ENCODE measurements around the gene CC2D2B.
"Not testable (repeated sequence)": the region's sequence is repeated elsewhere in the genome, so short reads cannot be mapped to it uniquely, and the experiment has no call there.

The CC2D2B gene

GRCh38 chr10:95877881-95878280, 29.9 kb upstream of the CC2D2B start:
- Mint-ChIP-seq H3K9me3 (peaks cover 8% of the 10 kb centered on the region), H3K4me1 (peaks cover 21% of the 10 kb centered on the region), H3K27ac (no peak overlapping the region), H3K27me3 (no peaks in the 10 kb centered on the region), H3K4me3 (no peak overlapping the region), H3K36me3 (peaks cover 49% of the 10 kb centered on the region)
- ATAC-seq = peak; percentile 60

- peak; percentile 16 for ATAC-seq
- H3K27me3 Mint-ChIP-seq = no peaks in the 10 kb centered on the region
- H3K4me1 Mint-ChIP-seq = peaks cover 12% of the 10 kb centered on the region
- H3K27ac Mint-ChIP-seq = no peak overlapping the region
- no peaks in the 10 kb centered on the region for H3K9me3 Mint-ChIP-seq
- H3K4me3 Mint-ChIP-seq = no peak overlapping the region
- H3K36me3 Mint-ChIP-seq = peaks cover 21% of the 10 kb centered on the region
These were observed 27.1 kb upstream of the CC2D2B start for GRCh38 chr10:95880704-95881103.

- Mint-ChIP-seq H3K27me3 (no peaks in the 10 kb centered on the region), H3K4me3 (no peak overlapping the region), H3K27ac (no peak overlapping the region), H3K4me1 (peaks cover 12% of the 10 kb centered on the region), H3K9me3 (no peaks in the 10 kb centered on the region), H3K36me3 (peaks cover 17% of the 10 kb centered on the region)
- no peak for ATAC-seq
These were observed 26.5 kb upstream of the CC2D2B start for GRCh38 chr10:95881316-95881715.

- ATAC-seq = no peak
- no peak overlapping the region for H3K4me3 Mint-ChIP-seq
- H3K27ac Mint-ChIP-seq = no peak overlapping the region
- H3K36me3 Mint-ChIP-seq = peaks cover 53% of the 10 kb centered on the region
- no peaks in the 10 kb centered on the region for H3K9me3 Mint-ChIP-seq
- H3K4me1 Mint-ChIP-seq = no peaks in the 10 kb centered on the region
- no peaks in the 10 kb centered on the region for H3K27me3 Mint-ChIP-seq
These were observed 17.9 kb upstream of the CC2D2B start for GRCh38 chr10:95889830-95890229.

GRCh38 chr10:95896071-95896850, 11.5 kb upstream of the CC2D2B start:
- H3K4me3 Mint-ChIP-seq = no peak overlapping the region
- peaks cover 14% of the 10 kb centered on the region for H3K4me1 Mint-ChIP-seq
- H3K27ac Mint-ChIP-seq = peak overlapping the region; percentile 83
- H3K27me3 Mint-ChIP-seq = no peaks in the 10 kb centered on the region
- ATAC-seq = no peak
- peaks cover 64% of the 10 kb centered on the region for H3K36me3 Mint-ChIP-seq
- no peaks in the 10 kb centered on the region for H3K9me3 Mint-ChIP-seq

GRCh38 chr10:95905897-95906580, 1.7 kb upstream of the CC2D2B start:
- not testable (repeated sequence) for H3K9me3 Mint-ChIP-seq, H3K36me3 Mint-ChIP-seq, H3K27me3 Mint-ChIP-seq, ATAC-seq, H3K27ac Mint-ChIP-seq
- peaks cover 14% of the 10 kb centered on the region for H3K4me1 Mint-ChIP-seq
- H3K4me3 Mint-ChIP-seq = peak overlapping the region; percentile 13

GRCh38 chr10:95906677-95907455, 909 bp upstream of the CC2D2B start:
- peak overlapping the region; percentile 94 for H3K27ac Mint-ChIP-seq
- peak overlapping the region; percentile 98 for H3K4me3 Mint-ChIP-seq
- H3K27me3 Mint-ChIP-seq = no peaks in the 10 kb centered on the region
- H3K9me3 Mint-ChIP-seq = peaks cover 2% of the 10 kb centered on the region
- peak; percentile 46 for ATAC-seq
- peaks cover 14% of the 10 kb centered on the region for H3K4me1 Mint-ChIP-seq
- H3K36me3 Mint-ChIP-seq = peaks cover 4% of the 10 kb centered on the region

- Mint-ChIP-seq H3K27ac (no peak overlapping the region), H3K9me3 (peaks cover 2% of the 10 kb centered on the region), H3K4me1 (peaks cover 14% of the 10 kb centered on the region), H3K4me3 (no peak overlapping the region), H3K36me3 (peaks cover 4% of the 10 kb centered on the region), H3K27me3 (no peaks in the 10 kb centered on the region)
- ATAC-seq = no peak
These were observed 675 bp downstream of the CC2D2B start for GRCh38 chr10:95908450-95908849.

- peaks cover 2% of the 10 kb centered on the region for H3K9me3 Mint-ChIP-seq
- H3K36me3 Mint-ChIP-seq = peaks cover 4% of the 10 kb centered on the region
- no peak overlapping the region for H3K27ac Mint-ChIP-seq
- peaks cover 14% of the 10 kb centered on the region for H3K4me1 Mint-ChIP-seq
- ATAC-seq = no peak
- H3K4me3 Mint-ChIP-seq = no peak overlapping the region
- no peaks in the 10 kb centered on the region for H3K27me3 Mint-ChIP-seq
These were observed 1.8 kb downstream of the CC2D2B start for GRCh38 chr10:95909561-95909960.

- not testable (repeated sequence) for H3K36me3 Mint-ChIP-seq, H3K4me1 Mint-ChIP-seq, H3K27me3 Mint-ChIP-seq, H3K9me3 Mint-ChIP-seq, ATAC-seq, H3K4me3 Mint-ChIP-seq, H3K27ac Mint-ChIP-seq
These were observed 8.3 kb downstream of the CC2D2B start for GRCh38 chr10:95916039-95916438.

GRCh38 chr10:95920798-95921426, 13.1 kb downstream of the CC2D2B start:
- no peak overlapping the region for H3K4me3 Mint-ChIP-seq
- no peak for ATAC-seq

GRCh38 chr10:95925033-95925432, 17.3 kb downstream of the CC2D2B start:
- ATAC-seq = no peak
- no peak overlapping the region for H3K4me3 Mint-ChIP-seq
- H3K27me3 Mint-ChIP-seq = no peaks in the 10 kb centered on the region
- H3K9me3 Mint-ChIP-seq = no peaks in the 10 kb centered on the region
- H3K4me1 Mint-ChIP-seq = no peaks in the 10 kb centered on the region
- no peak overlapping the region for H3K27ac Mint-ChIP-seq
- H3K36me3 Mint-ChIP-seq = peaks cover under 1% of the 10 kb centered on the region

More at GRCh38 chr10:95920798-95921426, 13.1 kb downstream of the CC2D2B start:
- peaks cover 8% of the 10 kb centered on the region for H3K36me3 Mint-ChIP-seq
- H3K27me3 Mint-ChIP-seq = no peaks in the 10 kb centered on the region
- H3K27ac Mint-ChIP-seq = no peak overlapping the region
- no peaks in the 10 kb centered on the region for H3K9me3 Mint-ChIP-seq
- H3K4me1 Mint-ChIP-seq = no peaks in the 10 kb centered on the region

- H3K36me3 Mint-ChIP-seq = peaks cover 33% of the 10 kb centered on the region
- peaks cover 10% of the 10 kb centered on the region for H3K9me3 Mint-ChIP-seq
- no peaks in the 10 kb centered on the region for H3K27me3 Mint-ChIP-seq
- no peaks in the 10 kb centered on the region for H3K4me1 Mint-ChIP-seq
- no peak for ATAC-seq
- no peak overlapping the region for H3K27ac Mint-ChIP-seq
- H3K4me3 Mint-ChIP-seq = no peak overlapping the region
These were observed 27.7 kb downstream of the CC2D2B start for GRCh38 chr10:95935429-95935828.

- Mint-ChIP-seq H3K4me3 (no peak overlapping the region), H3K36me3 (peaks cover 15% of the 10 kb centered on the region), H3K27me3 (no peaks in the 10 kb centered on the region), H3K27ac (no peak overlapping the region), H3K4me1 (peaks cover 6% of the 10 kb centered on the region), H3K9me3 (peaks cover 10% of the 10 kb centered on the region)
- ATAC-seq = no peak
These were observed 33.3 kb downstream of the CC2D2B start for GRCh38 chr10:95941115-95941514.
